Endothelial cell of umbilical vein (primary cell): ENCODE results near the gene UBE2H. TPM values are rescaled to one million over a fixed set of nuclear protein-coding genes. Genes with fewer than 3 reads are reported as not detected.

Experiments
- BruUV-seq: library from RNA; stranded (reverse); fragments of 400-500 nt; replicated peaks from 2 replicates; lab custom pipeline; 2021; lab: Mats Ljungman, UMichigan
- CTCF ChIA-PET: fragments of 300-600, 350-600 bp; sonication (Branson Sonifier 250); formaldehyde crosslinking; loops from one replicate; lab custom pipeline; 2021; ENCODE audit warnings: antibody characterized with exemption, inconsistent platforms; lab: Charles Lee
- POLR2A ChIA-PET: fragments of 300-600, 350-600 bp; sonication (Branson Sonifier 250); formaldehyde crosslinking; loops from one replicate; lab custom pipeline; 2021; ENCODE audit warnings: antibody characterized with exemption, inconsistent platforms; lab: Charles Lee
- DNase-seq: peaks from one replicate; pipeline ENCODE4 v3.0.0-alpha.2; 2011; ENCODE audit warnings: low read depth, low spot score
- FAIRE-seq: peaks from 2 replicates; lab custom pipeline; 2011; peaks lifted over from hg19 to GRCh38; lab: Jason Lieb, UNC
- H2AFZ ChIP-seq: 2 replicates; pipeline ENCODE4 v1.6.0; 2012; ENCODE audit warnings: low read depth, low read length, control low read depth, inconsistent platforms
- H3K27ac ChIP-seq: 2 replicates; pipeline ENCODE4 v1.5.1; 2011; ENCODE audit warnings: low read depth, mild to moderate bottlenecking, control low read depth, low read length, moderate library complexity; ENCODE audit not compliant: insufficient read depth
- H3K27me3 ChIP-seq, 2 experiments: 2 replicates each; pipeline versions ENCODE4 v1.6.0 to v1.6.1; 2011; ENCODE audit warnings: low read length in 2 of 2, mixed read lengths in 1 of 2; ENCODE audit not compliant: control insufficient read depth in 2 of 2, insufficient read depth in 2 of 2
- H3K36me3 ChIP-seq, 2 experiments: 2 replicates in 1 of 2; 3 replicates in 1 of 2; pipeline ENCODE4 v1.5.1; 2011; ENCODE audit warnings: low read length in 2 of 2, mild to moderate bottlenecking in 1 of 2, moderate library complexity in 1 of 2; ENCODE audit not compliant: control insufficient read depth in 2 of 2, insufficient read depth in 2 of 2; ENCODE audit errors: extremely low read depth in 1 of 2
- H3K4me1 ChIP-seq: 3 replicates; pipeline ENCODE4 v1.5.1; 2011; ENCODE audit warnings: mild to moderate bottlenecking, low read length; ENCODE audit not compliant: control insufficient read depth, insufficient read depth; ENCODE audit errors: extremely low read depth
- H3K4me2 ChIP-seq: 2 replicates; pipeline ENCODE4 v1.6.1; 2011; ENCODE audit warnings: low read length, control low read depth, mixed read lengths; ENCODE audit not compliant: insufficient read depth
- H3K4me3 ChIP-seq, 3 experiments: fragments of 200-600 bp in 1 of 3; sonication (generic), shearing (Covaris generic) in 1 of 3; replicated peaks in 1 of 3; 2 replicates each; pipeline ENCODE4 v1.5.1; 2011 to 2016; ENCODE audit warnings: control low read depth in 3 of 3, low read length in 3 of 3, mild to moderate bottlenecking in 2 of 3, inconsistent platforms in 1 of 3, low read depth in 1 of 3, moderate library complexity in 1 of 3; ENCODE audit not compliant: insufficient read depth in 1 of 3
- H3K79me2 ChIP-seq: 2 replicates; pipeline ENCODE4 v1.6.0; 2012; ENCODE audit warnings: low read length, inconsistent platforms; ENCODE audit not compliant: control insufficient read depth, insufficient read depth
- H3K9ac ChIP-seq: replicated peaks from 2 replicates; pipeline ENCODE3; 2011; ENCODE audit warnings: low read length, control low read depth; ENCODE audit not compliant: insufficient read depth; ENCODE audit errors: extremely low read depth
- H3K9me1 ChIP-seq: replicated peaks from 3 replicates; pipeline ENCODE4 v1.6.0; 2011; ENCODE audit warnings: mild to moderate bottlenecking, low read length; ENCODE audit not compliant: control insufficient read depth, insufficient read depth; ENCODE audit errors: extremely low read depth
- H3K9me3 ChIP-seq: replicated peaks from 2 replicates; pipeline ENCODE4 v1.5.1; 2012; ENCODE audit warnings: low read length, inconsistent platforms; ENCODE audit not compliant: control insufficient read depth, insufficient read depth
- H4K20me1 ChIP-seq: replicated peaks from 2 replicates; pipeline ENCODE3; 2011; ENCODE audit warnings: mild to moderate bottlenecking, low read length; ENCODE audit not compliant: control insufficient read depth, insufficient read depth; ENCODE audit errors: extremely low read depth
- EZH2 ChIP-seq: IDR thresholded peaks from 2 replicates; pipeline ENCODE4 v1.6.1; 2012; ENCODE audit warnings: borderline replicate concordance, low read depth, mild to moderate bottlenecking, moderate library complexity, low read length, inconsistent platforms; ENCODE audit not compliant: severe bottlenecking
- FOS ChIP-seq: IDR thresholded peaks from 2 replicates; pipeline ENCODE4 v1.6.1; 2011; ENCODE audit warnings: mild to moderate bottlenecking, low read length, moderate library complexity, borderline replicate concordance; ENCODE audit not compliant: insufficient read depth
- GATA2 ChIP-seq: IDR thresholded peaks from 2 replicates; pipeline ENCODE4 v1.7.0; 2011; ENCODE audit warnings: low read depth, mild to moderate bottlenecking, moderate library complexity, mixed read lengths, low read length; ENCODE audit not compliant: insufficient read length, insufficient read depth
- JUN ChIP-seq: IDR thresholded peaks from 2 replicates; pipeline ENCODE4 v1.6.1; 2011; ENCODE audit warnings: borderline replicate concordance, low read depth; ENCODE audit not compliant: insufficient read length, insufficient read depth
- MYC ChIP-seq: IDR thresholded peaks from one replicate; pipeline ENCODE4 v1.6.1; 2011; ENCODE audit warnings: mild to moderate bottlenecking, low read depth, low read length
- POLR2A ChIP-seq: IDR thresholded peaks from 2 replicates; pipeline ENCODE4 v1.6.1; 2012; ENCODE audit warnings: low read depth, mild to moderate bottlenecking, control low read depth, low read length
- POLR2AphosphoS5 ChIP-seq: IDR thresholded peaks from 2 replicates; pipeline ENCODE4 v1.6.1; 2012; ENCODE audit warnings: low read depth, mild to moderate bottlenecking, control low read depth, low read length, moderate library complexity; ENCODE audit not compliant: insufficient read depth
- dilution Hi-C: fragments of 300-500 bp; cut with MboI; formaldehyde crosslinking; loops from one replicate; pipeline ENCODE4 v1.15.0; 2019; ENCODE audit warnings: low sequenced_read_pairs; ENCODE audit not compliant: extremely low pct_ligation_motif_present
- intact Hi-C: fragments of 100-400 bp; cut with micrococcal nuclease; formaldehyde crosslinking; loops from one replicate; pipeline ENCODE4 v1.10.0; 2022
- polyA plus RNA-seq, 4 experiments: library from polyadenylated mRNA; depleted of rRNA in 3 of 4; stranded (reverse) in 3 of 4; unstranded in 1 of 4; fragments of >200 nt; gene quantifications; 2 replicates each; pipeline versions ENCODE4 v1.2.1 to v1.2.3, GENCODE V29; 2011 to 2012; ENCODE audit warnings: missing spikeins in 1 of 4
- total RNA-seq: library from RNA; stranded (reverse); gene quantifications from 2 replicates; pipeline ENCODE4 v1.2.3, GENCODE V29; 2021
- TF ChIP-seq, protein P1 (sequence below): IDR thresholded peaks from 2 replicates; pipeline ENCODE4 v1.6.1; 2011; ENCODE audit not compliant: insufficient read depth, insufficient read length
- TF ChIP-seq, protein P2 (sequence below), 2 donors: IDR thresholded peaks; 1 replicate in 1 of 2; 2 replicates in 1 of 2; pipeline ENCODE4 v1.5.1; 2011; ENCODE audit warnings: low read length in 2 of 2, mild to moderate bottlenecking in 2 of 2, moderate library complexity in 2 of 2, control low read depth in 1 of 2, inconsistent platforms in 1 of 2, low read depth in 1 of 2; ENCODE audit not compliant: insufficient read depth in 1 of 2; ENCODE audit errors: extremely low read depth in 1 of 2

The UBE2H gene
- total and polyA plus RNA-seq, 2 donors (not counting 3 experiments of a cell fraction or from before 2014, with no cell fraction given), result 51.7 to 90.1 TPM

DNA sequence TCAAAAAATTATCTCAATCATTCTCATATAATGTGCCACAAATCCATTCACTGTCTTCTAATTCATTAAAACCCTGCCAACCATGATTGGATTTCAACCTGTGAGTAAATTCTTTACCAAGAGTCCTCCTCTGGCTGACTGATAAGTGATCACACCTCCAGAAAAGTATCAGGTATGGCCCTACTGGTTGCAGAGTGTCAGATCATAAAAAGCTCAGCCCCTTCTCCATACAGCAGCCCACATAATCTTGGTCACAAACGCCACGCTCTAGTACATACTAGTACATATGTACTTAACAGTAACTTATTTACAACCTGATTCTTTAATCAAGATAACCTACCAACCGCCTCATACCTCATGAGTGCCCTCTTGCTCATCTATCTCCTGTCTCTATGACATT lies 26.1 kb downstream of the UBE2H start:
- Histone ChIP-seq H3K9me1 (no peaks in the 10 kb centered on the region), H3K4me1 (peaks cover 14% of the 10 kb centered on the region), H2AFZ (no peak overlapping the region), H3K79me2 (peaks cover 28% of the 10 kb centered on the region), H3K9ac (no peak overlapping the region), H3K4me3 (no peak overlapping the region), H3K27me3 (no peaks in the 10 kb centered on the region), H3K4me2 (no peak overlapping the region), H3K36me3 (peaks cover 0 to 5% of the 10 kb centered on the region in 2 experiments), H4K20me1 (peaks cover 2% of the 10 kb centered on the region), H3K27ac (no peak overlapping the region), H3K9me3 (no peaks in the 10 kb centered on the region)
- no TSS peak for BruUV-seq
- ChIA-PET POLR2A (no interaction called here), CTCF (interaction anchor here (0.7 kb wide), 1 partner anchor 23 kb away, joined by 3 read pairs; no protein-coding TSS in a partner anchor)
- TF ChIP-seq POLR2AphosphoS5 (no peak), FOS (no peak), MYC (no peak), JUN (no peak), EZH2 (no peak), GATA2 (no peak), POLR2A (no peak)
- TF ChIP-seq, protein P1, sequence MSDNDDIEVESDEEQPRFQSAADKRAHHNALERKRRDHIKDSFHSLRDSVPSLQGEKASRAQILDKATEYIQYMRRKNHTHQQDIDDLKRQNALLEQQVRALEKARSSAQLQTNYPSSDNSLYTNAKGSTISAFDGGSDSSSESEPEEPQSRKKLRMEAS, result no peak
- TF ChIP-seq, protein P2, sequence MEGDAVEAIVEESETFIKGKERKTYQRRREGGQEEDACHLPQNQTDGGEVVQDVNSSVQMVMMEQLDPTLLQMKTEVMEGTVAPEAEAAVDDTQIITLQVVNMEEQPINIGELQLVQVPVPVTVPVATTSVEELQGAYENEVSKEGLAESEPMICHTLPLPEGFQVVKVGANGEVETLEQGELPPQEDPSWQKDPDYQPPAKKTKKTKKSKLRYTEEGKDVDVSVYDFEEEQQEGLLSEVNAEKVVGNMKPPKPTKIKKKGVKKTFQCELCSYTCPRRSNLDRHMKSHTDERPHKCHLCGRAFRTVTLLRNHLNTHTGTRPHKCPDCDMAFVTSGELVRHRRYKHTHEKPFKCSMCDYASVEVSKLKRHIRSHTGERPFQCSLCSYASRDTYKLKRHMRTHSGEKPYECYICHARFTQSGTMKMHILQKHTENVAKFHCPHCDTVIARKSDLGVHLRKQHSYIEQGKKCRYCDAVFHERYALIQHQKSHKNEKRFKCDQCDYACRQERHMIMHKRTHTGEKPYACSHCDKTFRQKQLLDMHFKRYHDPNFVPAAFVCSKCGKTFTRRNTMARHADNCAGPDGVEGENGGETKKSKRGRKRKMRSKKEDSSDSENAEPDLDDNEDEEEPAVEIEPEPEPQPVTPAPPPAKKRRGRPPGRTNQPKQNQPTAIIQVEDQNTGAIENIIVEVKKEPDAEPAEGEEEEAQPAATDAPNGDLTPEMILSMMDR (IDR thresholded peaks at IDR 0.05; ENCODE audit: extremely low read depth in 1 of 2, insufficient read depth in 1 of 2, low read depth in 1 of 2, low read length in 2 of 2), result no peak
- DNase-seq (no peak), FAIRE-seq (no peak)
- intact Hi-C loops, result no loop called here
- dilution Hi-C loops, result no loop called here
